Fibroblast of skin of right biceps (primary cell): Measurements from ENCODE around the gene FGL2.
"Not testable (repeated sequence)": the region's sequence is repeated elsewhere in the genome, so short reads cannot be mapped to it uniquely, and the experiment has no call there.

ENCODE experiments used
- DNase-seq: peaks from one replicate; pipeline ENCODE4 v3.0.0-alpha.2; 2013

The FGL2 gene

DNA sequence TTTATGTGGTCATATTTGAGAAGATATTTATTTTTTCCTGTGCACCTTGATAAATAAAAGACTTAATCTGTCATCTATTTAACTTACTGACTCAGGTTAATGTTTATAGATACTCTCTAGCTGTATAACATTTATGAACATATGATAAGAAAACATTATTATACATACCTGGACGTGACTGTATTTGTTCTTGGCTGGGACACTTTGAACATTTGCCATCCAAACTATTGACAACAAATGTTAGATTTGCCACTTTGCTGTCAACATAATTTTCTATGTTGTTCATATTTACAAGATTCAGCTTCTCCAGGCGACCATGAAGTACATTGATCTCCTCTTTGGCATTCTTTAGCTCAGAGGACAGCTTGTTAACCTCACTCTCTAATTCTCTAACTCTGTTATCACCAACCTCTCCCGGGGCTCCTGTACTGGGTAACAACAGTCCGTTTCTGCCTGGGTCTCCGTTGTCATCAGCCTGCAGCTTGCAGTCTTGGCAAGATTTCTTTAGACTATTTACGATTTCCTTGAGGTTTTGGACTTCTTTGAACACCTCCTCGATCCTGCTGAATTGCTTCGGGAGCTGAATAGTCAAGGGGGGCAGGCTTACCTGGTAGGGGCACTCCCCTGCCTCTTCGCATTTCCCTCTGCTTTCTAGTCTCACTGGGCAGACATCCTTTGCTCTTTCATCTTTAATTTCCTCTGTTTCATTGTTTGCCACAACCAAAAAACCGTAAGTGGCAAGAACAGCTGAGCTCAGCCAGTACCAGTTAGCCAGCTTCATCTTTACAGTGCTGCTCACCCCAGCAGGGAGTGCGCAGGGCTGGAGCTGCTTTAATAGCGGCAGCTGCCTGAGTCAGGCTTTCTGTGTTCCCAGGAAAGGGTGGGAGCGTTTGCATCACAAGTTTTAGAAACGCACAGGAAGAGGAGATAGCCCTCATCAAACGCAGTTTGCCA lies at the start of gene FGL2:
Gene FGL2 (minus strand): TSS at position 807 of the 954 bp plus-strand sequence. CDS start 26 bp downstream, at position 781.
- peak; percentile 38 for DNase-seq

- DNase-seq, result no peak
These were observed 48.5 kb upstream of the FGL2 start for GRCh38 chr7:77248154-77248553.

DNA sequence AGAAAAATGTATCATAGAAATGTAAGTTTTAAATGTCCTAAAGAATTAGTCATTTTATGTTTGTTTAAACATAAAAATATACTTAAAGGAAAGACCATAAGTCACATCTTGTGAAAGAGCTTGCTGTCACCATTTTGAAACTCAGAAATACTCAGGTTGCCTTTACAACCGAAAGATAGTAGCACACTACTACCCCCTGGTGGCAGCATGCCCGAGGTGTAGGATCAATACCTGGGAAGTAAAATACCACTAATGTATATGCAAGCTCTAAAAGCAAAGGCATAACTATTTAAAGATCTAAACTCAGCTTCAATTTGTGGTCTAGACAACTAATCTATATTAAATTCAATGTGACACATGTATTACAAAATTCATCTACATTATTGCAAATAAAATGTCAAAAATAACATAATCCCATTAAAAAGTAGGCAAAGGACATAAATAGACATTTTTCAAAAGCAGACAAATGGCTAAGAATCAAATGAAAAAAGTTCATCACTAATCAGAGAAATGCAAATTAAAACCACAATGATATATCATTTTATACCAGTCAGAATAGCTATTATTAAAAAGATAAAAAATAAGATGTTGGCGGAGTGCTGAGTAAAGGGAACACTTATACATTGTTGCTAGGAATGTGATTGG lies 47.7 kb upstream of the FGL2 start:
- DNase-seq, result peak; percentile 67

- no peak for DNase-seq
These were observed 46.5 kb upstream of the FGL2 start for GRCh38 chr7:77246026-77246640.

DNA sequence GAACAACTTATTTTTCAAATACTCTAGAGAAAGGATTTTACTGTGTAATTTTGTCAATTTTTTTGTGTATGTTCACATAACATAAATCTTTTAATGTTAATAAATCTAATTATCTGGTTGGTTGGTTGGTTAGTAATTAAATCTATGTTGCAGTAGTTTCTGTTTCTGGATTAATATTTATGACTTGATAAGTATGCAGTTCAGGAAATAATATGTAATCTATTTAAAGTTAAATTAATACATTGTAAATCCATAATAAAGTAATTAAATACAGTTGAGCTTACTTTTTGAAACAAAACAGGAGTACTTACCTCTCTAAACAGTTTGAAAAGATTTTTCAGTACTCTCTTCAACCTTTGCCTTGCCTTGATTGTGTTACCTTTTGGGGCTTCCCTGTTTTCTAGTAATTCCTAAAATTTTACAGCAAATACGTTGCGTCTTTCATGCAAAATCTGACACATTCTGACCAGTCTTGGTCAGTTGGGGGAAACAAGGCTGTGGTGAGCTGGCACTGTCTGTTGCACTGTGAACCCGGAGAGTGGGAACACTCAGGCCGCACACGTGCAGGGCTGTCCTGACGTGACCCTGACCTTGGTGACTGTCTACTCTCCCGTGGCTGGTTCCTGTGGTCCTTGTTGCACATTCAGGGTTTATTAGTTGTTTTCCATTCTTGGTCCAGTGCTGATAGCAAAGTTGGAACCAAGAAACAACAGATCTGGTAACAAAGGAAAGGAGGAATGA lies 45.6 kb upstream of the FGL2 start:
- no peak for DNase-seq

GRCh38 chr7:77244222-77244934 lies 44.8 kb upstream of the FGL2 start:
- DNase-seq, result no peak

DNA sequence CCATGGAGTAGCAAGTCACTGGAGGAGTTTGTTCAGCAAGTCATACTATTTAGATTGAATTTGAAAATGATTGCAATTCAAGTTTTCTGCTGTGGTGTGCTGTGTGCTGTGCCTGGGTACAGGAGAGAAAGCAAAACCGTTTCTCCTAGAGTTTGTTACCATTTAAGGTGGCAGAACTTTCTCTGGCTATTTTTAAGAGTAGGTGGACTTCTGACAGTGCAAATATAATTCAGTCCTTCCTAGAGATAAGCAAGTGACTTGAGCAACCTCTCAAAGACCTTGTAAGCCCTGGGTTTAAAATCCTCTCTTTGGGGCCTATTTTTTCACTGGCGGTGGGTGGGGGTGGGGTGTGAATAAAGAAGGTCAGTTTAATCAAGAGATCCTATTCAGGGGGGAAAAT lies 42.9 kb upstream of the FGL2 start:
- DNase-seq, result no peak

- DNase-seq, result no peak
These were observed 42.4 kb upstream of the FGL2 start for GRCh38 chr7:77242068-77242467.

- no peak for DNase-seq
These were observed 39.9 kb upstream of the FGL2 start for GRCh38 chr7:77239471-77239870.

DNA sequence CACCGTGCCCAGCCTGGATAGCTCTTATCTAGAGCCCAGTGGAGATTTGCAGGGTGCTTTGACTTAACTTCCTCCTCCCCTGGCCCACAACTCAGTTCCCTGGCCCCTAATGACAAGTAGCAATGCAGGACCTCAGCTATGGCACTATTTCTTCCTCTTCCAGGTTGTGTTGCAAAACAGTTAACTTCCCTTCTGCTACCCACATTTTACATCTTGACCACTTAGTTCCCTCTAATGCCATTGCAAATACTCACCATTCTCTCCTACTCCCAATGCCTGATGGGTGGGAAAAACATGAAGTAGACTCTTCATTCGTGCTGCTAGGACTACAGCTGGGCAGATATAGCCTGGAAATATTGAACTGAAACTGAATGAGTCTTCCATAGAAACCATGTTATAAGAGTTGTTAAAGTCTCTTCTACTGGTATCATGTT lies 39.1 kb upstream of the FGL2 start:
- no peak for DNase-seq

- DNase-seq, result peak; percentile 40
These were observed 35.7 kb upstream of the FGL2 start for GRCh38 chr7:77235276-77235675.

- DNase-seq, result no peak
These were observed 32.8 kb upstream of the FGL2 start for GRCh38 chr7:77232467-77232866.

GRCh38 chr7:77228795-77229194 lies 29.2 kb upstream of the FGL2 start:
- DNase-seq, result not testable (repeated sequence)

DNA sequence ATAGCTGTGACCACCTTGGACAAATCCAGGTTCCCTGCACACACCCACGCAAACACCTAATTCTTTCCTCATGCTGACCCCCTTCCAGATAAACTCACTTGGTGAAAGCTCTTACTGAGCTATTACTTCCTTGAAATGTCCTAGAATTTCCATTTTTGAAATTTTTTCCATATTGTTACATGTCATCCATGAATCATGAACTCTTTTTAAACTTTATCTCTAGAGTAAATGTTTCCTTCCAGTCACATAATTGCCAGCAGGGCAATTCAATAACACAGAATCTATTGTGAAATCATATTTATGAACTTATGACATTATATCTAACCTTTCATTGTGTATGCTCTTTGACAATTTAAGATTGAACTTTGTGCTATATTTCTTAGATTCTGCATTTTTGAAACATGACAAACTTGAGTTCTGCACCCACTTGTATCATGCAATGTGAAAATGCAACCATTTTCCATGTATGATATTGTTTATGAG lies 26.8 kb upstream of the FGL2 start:
- DNase-seq, result peak; percentile 47

DNA sequence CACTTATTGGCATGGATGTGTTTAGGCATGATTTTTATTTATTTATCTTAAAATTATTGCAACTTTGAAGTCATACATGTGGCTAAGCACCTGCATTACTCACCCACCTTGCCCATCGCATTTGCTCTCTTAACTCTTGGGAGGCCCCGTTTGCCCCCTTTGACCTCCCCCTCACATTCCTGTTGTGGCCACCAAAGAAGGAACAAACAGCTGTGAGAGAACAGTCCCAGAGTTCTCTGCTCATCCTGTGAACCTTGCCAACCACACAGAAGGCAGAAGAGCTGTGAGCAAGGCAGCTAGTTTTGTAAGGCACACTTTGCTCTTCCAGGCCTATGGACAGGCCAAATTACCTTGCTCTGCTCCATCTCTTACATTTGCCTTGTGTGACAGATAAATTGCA lies 23.6 kb upstream of the FGL2 start:
- DNase-seq, result no peak

GRCh38 chr7:77222819-77223218 lies 23.2 kb upstream of the FGL2 start:
- no peak for DNase-seq

DNA sequence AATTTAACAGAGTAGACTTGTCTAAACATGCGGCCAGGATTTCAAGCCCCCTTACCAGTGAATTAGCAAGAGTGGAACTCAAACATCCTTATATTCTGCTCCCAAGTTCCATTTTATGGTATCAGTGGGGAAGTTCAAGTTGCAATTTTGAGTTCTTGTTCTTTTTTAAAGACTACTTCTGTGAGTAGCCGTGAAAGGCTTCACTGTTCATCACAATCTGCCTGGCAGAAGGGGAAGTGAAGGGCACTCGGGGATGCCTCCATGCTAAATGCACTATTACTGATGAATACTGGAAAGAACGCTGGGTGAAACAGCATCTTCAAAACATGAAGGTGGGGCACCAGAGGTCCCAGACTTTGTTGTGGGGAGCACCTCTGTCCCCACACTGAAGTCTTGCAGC lies 22.4 kb upstream of the FGL2 start:
- no peak for DNase-seq

GRCh38 chr7:77219701-77220331 lies 20.2 kb upstream of the FGL2 start:
- DNase-seq, result not testable (repeated sequence)

DNA sequence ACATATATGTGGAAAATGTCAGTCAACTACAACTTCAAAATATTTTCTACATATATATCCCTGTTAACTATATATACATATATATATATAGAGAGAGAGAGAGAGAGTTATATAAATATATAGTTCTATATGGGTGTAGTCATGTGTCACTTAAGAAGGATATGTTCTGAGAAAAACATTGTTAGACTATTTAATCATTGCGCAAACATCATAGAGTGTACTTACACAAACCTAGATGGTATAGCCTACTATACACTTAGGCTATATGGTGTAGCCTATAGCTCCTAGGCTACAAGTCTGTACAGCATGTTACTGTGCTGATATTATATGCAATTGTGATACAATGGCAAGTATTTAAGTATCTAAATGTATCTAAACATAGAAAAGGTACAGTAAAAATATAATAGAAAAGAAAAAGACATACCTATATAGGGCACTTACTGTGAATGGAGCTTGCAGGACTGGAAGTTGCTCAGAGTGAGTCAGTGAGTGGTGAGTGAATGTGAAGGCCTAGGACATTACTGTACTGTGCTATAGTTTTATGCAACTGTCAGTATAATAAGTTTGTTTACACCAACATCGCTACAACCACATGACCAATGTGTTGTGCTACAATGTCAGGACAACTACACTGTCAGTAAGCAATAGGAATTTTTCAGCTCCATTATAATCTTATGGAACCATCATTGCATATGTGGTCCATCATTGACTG lies 18.0 kb upstream of the FGL2 start:
- no peak for DNase-seq

GRCh38 chr7:77216181-77216845 lies 16.7 kb upstream of the FGL2 start:
- DNase-seq, result no peak
